ENCODE measurements around the gene TBC1D22A. TPM values are rescaled to one million over a fixed set of nuclear protein-coding genes. Genes with fewer than 3 reads are reported as not detected.
"Not testable (repeated sequence)": the region's sequence is repeated elsewhere in the genome, so short reads cannot be mapped to it uniquely, and the experiment has no call there.

The TBC1D22A gene
- total RNA-seq, 2 donors from 2014 or later, result 21.5 to 23.1 TPM

DNA sequence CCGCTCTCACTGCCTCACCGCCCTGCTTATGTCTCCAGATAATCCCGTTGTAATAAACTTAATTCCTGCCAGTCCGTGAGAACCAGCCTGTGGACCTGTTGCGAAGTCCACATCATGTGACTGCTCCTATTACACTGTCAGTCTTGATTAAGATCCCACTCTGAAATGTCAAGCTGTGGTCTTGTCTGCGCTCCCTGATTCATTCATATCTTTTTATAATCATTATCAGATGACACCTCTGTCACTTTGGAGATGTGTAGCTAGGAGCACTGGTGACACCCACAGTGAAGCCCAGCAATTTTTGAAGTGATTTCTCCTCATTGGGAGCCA lies 377.3 kb downstream of the TBC1D22A start:
- Histone ChIP-seq H3K27me3 (no peaks in the 10 kb centered on the region), H3K4me1 (peaks cover 18% of the 10 kb centered on the region), H3K9me3 (no peaks in the 10 kb centered on the region), H3K36me3 (replicated peaks in 1 of 2; ENCODE audit: insufficient read depth in 1 of 2, low read depth in 2 of 2) (no peaks in the 10 kb centered on the region), H3K27ac (no peak overlapping the region), H3K4me3 (no peak overlapping the region)
- ATAC-seq (no peak), DNase-seq (no peak)
- TF ChIP-seq, protein P1, sequence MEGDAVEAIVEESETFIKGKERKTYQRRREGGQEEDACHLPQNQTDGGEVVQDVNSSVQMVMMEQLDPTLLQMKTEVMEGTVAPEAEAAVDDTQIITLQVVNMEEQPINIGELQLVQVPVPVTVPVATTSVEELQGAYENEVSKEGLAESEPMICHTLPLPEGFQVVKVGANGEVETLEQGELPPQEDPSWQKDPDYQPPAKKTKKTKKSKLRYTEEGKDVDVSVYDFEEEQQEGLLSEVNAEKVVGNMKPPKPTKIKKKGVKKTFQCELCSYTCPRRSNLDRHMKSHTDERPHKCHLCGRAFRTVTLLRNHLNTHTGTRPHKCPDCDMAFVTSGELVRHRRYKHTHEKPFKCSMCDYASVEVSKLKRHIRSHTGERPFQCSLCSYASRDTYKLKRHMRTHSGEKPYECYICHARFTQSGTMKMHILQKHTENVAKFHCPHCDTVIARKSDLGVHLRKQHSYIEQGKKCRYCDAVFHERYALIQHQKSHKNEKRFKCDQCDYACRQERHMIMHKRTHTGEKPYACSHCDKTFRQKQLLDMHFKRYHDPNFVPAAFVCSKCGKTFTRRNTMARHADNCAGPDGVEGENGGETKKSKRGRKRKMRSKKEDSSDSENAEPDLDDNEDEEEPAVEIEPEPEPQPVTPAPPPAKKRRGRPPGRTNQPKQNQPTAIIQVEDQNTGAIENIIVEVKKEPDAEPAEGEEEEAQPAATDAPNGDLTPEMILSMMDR (IDR thresholded peaks at IDR 0.05), result no peak
- TF ChIP-seq POLR2A (IDR thresholded peaks at IDR 0.05), result no peak
- WGBS, 2 donors, result 93 to 94% methylated on average over 6 of the region's 6 CpGs
- intact Hi-C loops (cut with DNase I), result no loop called here

DNA sequence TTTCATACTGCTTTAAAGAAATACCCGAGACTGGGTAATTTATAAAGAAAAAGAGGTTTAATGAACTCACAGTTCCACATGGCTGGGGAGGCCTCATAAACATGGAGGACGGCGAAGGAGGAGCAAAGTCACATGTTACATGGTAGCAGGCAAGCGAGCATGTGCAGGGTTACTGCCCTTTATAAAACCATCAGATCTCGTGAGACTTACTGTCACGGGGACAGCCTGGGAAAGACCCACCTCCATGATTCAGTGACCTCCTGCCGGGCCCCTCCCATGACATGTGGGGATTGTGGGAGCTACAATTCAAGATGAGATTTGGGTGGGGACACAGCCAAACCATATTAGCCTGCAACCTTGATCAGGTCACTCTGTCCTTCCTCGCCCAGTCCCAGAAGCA lies 378.5 kb downstream of the TBC1D22A start:
- WGBS, 2 donors, result 97 to 98% methylated on average over 8 of the region's 8 CpGs
- H3K27ac ChIP-seq; H3K4me3 ChIP-seq; ATAC-seq; H3K36me3 ChIP-seq (replicated peaks in 1 of 2; ENCODE audit: insufficient read depth in 1 of 2, low read depth in 2 of 2); DNase-seq; intact Hi-C loops (cut with DNase I); H3K9me3 ChIP-seq; H3K27me3 ChIP-seq: not testable (repeated sequence)
- H3K4me1 ChIP-seq, result peaks cover 26% of the 10 kb centered on the region

DNA sequence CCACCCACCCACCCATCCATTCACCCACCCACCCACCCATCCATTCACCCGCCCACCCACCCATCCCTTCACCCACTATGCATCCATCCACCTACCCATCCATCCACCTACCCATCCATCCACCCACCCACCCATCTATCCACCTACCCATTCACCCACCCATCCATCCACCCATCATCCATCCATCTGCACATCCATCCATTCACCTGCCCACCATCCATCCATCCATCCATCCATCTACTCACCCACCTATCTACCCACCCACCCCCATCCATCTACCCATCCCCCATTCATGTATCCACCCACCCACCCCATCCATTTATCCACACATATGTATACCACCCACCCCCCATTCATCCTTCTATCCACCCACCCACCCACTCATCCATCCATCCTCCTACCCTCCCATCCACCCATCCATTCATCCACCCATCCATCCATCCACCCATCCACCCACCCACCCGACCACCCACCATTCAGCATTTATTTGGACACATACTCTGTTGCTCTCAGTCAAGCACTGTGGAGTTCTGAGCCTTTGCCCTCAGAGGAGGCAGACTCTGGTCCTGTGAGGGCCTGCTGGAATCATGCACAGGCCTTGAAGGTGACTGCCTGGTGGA lies 380.1 kb downstream of the TBC1D22A start:
- intact Hi-C loops (cut with DNase I), result no loop called here
- Histone ChIP-seq H3K4me1 (peaks cover 26% of the 10 kb centered on the region), H3K27ac (peak overlapping the region; percentile 57 to 90 (median 61)), H3K4me3 (no peak overlapping the region), H3K27me3 (no peaks in the 10 kb centered on the region), H3K9me3 (no peaks in the 10 kb centered on the region), H3K36me3 (replicated peaks in 1 of 2; ENCODE audit: insufficient read depth in 1 of 2, low read depth in 2 of 2) (no peaks in the 10 kb centered on the region)
- WGBS, 2 donors, result 60 to 83% methylated on average over 1 to 2 of the region's 2 CpGs
- ATAC-seq (no peak), DNase-seq (no peak)
- TF ChIP-seq, protein P1 (IDR thresholded peaks at IDR 0.05), result no peak
- no peak for TF ChIP-seq POLR2A (IDR thresholded peaks at IDR 0.05)

DNA sequence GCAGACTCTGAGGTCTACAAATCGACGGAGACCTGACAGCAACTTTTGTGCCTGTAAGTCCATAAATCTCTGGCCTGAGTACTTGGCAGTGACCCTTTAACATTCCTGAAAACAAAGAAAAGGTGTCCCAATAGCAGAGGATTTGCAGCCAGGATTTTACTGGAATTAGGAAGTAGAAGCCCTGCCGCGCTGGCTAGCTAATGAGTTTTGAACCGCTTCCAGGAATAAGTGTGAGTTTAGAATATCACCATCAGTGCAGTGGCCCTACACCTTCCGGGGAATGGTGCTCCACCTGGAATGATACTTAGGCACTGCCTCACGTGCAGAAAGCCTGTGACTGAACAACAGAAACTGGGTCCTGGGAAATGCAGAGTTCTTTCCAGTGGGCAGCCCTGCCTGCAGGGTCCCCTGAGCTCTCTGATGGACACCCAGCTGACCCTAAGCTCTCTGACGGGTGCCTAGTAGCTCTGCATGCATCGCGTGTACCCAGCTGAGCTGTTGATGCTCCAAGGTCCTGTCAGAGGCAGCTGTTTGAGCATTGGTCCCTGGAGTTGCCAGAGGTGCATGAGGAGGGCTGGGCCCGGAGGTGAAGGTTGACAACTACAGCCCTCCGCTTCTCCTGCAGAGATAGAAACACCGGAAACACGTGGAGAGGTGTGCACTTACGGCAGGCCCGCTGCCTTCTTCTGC lies 380.9 kb downstream of the TBC1D22A start:
- TF ChIP-seq, protein P1 (IDR thresholded peaks at IDR 0.05), result no peak
- no peak for TF ChIP-seq POLR2A (IDR thresholded peaks at IDR 0.05)
- intact Hi-C loops (cut with DNase I), result no loop called here
- peak overlapping the region; percentile 57 to 90 (median 61) for H3K27ac ChIP-seq
- no peaks in the 10 kb centered on the region for H3K27me3 ChIP-seq
- peak; percentile 35 for ATAC-seq
- H3K4me3 ChIP-seq, result no peak overlapping the region
- WGBS, 2 donors, result 59 to 78% methylated on average over 7 to 16 of the region's 16 CpGs
- H3K36me3 ChIP-seq (replicated peaks in 1 of 2; ENCODE audit: insufficient read depth in 1 of 2, low read depth in 2 of 2), result no peaks in the 10 kb centered on the region
- peaks cover 26% of the 10 kb centered on the region for H3K4me1 ChIP-seq
- H3K9me3 ChIP-seq, result no peaks in the 10 kb centered on the region
- peak; percentile 34 to 69 (median 59) for DNase-seq

DNA sequence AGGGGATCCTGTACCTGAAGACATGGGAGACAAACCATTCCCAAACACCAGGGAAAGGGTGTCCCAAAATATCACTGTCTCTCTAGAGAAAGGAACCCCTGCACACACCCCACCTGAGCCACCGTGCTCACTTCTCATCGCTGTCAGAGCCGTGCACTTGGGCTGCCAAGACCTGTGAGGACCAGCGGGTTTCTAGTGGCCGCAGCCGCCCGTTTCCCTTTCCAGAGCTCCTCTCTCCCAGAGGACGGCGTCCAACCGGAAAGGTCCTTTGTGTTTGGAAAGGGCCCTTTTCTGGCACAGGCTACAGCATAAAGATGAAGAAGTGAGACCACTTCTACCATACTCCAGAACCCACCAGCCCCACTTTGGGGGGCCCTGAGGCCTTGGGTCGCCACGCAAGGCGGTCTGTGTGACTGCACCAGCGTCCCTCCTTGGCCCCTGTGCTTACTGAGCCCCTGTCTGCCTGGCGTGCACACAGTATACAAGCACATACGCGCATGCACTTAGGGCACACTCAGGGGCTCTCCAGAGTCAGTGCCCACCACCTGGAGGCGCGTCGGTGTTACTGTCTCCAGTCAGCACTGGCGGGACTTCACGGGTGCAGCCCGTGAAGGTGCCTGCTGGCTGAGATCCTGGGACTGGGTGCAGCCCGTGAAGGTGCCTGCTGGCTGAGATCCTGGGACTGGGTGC lies 381.8 kb downstream of the TBC1D22A start:
- H3K4me1 ChIP-seq, result peaks cover 26% of the 10 kb centered on the region
- intact Hi-C loops (cut with DNase I), result no loop called here
- H3K9me3 ChIP-seq, result no peaks in the 10 kb centered on the region
- peak overlapping the region; percentile 58 to 90 (median 61) for H3K27ac ChIP-seq
- TF ChIP-seq POLR2A (IDR thresholded peaks at IDR 0.05), result no peak
- TF ChIP-seq, protein P1 (IDR thresholded peaks at IDR 0.05), result peak in 3 of 7 experiments; percentile 25 to 43 (median 39)
- no peak overlapping the region for H3K4me3 ChIP-seq
- peak; percentile 40 for ATAC-seq
- no peaks in the 10 kb centered on the region for H3K36me3 ChIP-seq (replicated peaks in 1 of 2; ENCODE audit: insufficient read depth in 1 of 2, low read depth in 2 of 2)
- DNase-seq, result peak; percentile 48 to 82 (median 74)
- no peaks in the 10 kb centered on the region for H3K27me3 ChIP-seq
- WGBS, 2 donors, result 38 to 80% methylated on average over 13 to 23 of the region's 24 CpGs
